Muscle layer of duodenum (tissue), 2 donors: ENCODE results near the gene KRTAP4-12.
"Not testable (repeated sequence)": the region's sequence is repeated elsewhere in the genome, so short reads cannot be mapped to it uniquely, and the experiment has no call there.

ENCODE experiments used
- H3K27ac ChIP-seq: one replicate; pipeline ENCODE4 v1.7.0; 2013; ENCODE audit warnings: mild to moderate bottlenecking, low read length
- H3K27me3 ChIP-seq: one replicate; pipeline ENCODE4 v1.7.0; 2013; ENCODE audit warnings: low read depth, mild to moderate bottlenecking, control low read depth, low read length
- H3K36me3 ChIP-seq, 2 donors: one replicate each; pipeline ENCODE4 v1.7.0; 2013; ENCODE audit warnings: low read length in 2 of 2, control low read depth in 1 of 2, mild to moderate bottlenecking in 1 of 2; ENCODE audit not compliant: insufficient read depth in 2 of 2, control insufficient read depth in 1 of 2
- H3K4me1 ChIP-seq, 2 donors: one replicate each; pipeline ENCODE4 v1.7.0; 2013; ENCODE audit warnings: low read length in 2 of 2, mild to moderate bottlenecking in 2 of 2, control low read depth in 1 of 2, moderate library complexity in 1 of 2; ENCODE audit not compliant: insufficient read depth in 2 of 2, control insufficient read depth in 1 of 2
- H3K4me3 ChIP-seq, 2 donors: one replicate each; pipeline ENCODE4 v1.7.0; 2013; ENCODE audit warnings: low read length in 2 of 2, low read depth in 1 of 2, mild to moderate bottlenecking in 1 of 2
- H3K9me3 ChIP-seq, 2 donors: one replicate each; pipeline ENCODE4 v1.7.0; 2013; ENCODE audit warnings: low read length in 2 of 2, control low read depth in 1 of 2, mild to moderate bottlenecking in 1 of 2; ENCODE audit not compliant: control insufficient read depth in 1 of 2
- donor health status: healthy.

KRTAP4-12 gene

DNA sequence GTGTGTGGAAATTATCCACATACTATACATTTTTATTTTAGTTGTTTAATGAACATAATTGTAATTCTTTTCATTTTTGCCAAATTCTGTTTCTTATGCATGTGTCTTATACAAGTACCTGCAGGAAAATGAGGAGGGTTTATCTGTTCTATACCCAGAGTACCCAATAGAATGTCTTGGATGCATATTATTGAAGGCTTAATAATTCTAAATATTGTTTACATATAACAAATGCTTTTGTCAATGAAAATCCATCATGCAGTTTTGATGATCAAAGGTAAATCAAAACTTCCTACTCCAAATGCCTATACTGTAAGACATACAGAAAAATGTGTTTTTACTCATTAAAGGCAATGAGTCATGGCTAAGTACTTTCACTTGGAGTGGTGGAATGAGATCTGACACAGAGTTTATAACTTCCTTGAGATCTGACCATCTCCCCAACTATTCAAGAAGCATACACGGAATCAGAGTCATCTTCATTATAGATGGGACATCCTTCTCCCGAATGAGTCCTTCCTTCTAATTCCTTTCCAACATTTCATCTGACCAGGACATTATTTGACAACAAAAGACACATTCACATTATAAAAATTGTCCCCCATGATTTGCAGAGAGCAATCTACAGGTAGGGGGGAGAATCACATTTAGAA, 19.5 kb downstream of the KRTAP4-12 start:
- not testable (repeated sequence) for H3K27ac ChIP-seq, H3K36me3 ChIP-seq, H3K4me3 ChIP-seq, H3K9me3 ChIP-seq, H3K4me1 ChIP-seq, H3K27me3 ChIP-seq

DNA sequence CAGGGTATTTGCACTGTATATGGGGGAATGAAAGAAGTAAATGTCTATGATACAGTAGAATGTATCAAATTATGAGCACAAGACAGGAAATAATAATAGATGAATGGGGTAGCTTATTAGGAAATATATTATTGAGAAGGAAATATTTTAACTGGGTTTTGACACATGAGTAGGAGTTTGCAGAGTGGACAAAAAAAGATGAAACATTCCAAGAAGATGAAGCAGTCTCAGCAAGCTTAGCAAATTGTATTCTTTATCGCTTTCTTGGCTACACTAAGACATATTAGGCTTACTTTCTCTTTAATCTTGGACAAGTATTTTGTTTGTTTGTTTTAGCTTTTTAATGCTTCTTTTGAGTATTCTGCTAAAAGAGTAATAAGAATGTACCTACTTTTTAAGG, 20.1 kb downstream of the KRTAP4-12 start:
- no peaks in the 10 kb centered on the region for H3K36me3 ChIP-seq
- no peak overlapping the region for H3K4me3 ChIP-seq
- H3K4me1 ChIP-seq = no peaks in the 10 kb centered on the region
- H3K27me3 ChIP-seq = no peaks in the 10 kb centered on the region
- no peaks in the 10 kb centered on the region for H3K9me3 ChIP-seq
- H3K27ac ChIP-seq = no peak overlapping the region

DNA sequence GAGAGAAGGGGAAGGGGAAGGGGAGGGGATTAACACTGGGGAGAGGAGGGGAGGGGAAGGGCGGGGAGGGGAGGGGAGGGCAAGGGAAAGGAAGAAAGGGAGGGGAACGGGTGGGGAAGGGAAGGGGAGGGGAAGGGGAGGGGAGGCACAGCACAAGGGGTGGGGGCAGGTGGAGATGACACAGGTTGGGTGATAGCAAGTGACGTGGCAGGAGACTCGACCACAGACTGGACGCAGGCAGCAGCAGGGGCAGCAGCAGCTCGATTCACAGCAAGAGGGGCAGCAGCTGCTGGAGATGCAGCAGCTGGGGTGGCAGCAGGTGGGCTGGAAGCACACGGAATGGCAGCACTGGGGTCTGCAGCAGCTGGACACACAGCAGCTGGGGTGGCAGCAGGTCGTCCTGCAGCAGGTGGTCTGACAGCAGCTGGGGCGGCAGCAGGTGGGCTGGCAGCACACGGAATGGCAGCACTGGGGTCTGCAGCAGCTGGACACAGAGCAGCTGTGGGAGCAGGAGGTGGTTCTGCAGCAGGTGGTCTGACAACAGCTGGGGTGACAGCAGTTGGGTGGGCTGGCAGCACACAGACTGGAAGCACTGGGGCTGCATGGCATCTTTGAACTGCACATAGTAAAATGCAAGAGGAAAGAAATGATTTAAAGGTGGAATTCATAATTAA, 22.3 kb downstream of the KRTAP4-12 start, which contains the start of gene KRTAP4-16:
TSS of gene KRTAP4-16 (minus strand) at position 624 of the 674 bp plus-strand sequence. CDS start at position 624, 0 bp downstream.
- Histone ChIP-seq H3K36me3 (no peaks in the 10 kb centered on the region), H3K4me3 (no peak within 1 kb of the TSS), H3K9me3 (no peaks in the 10 kb centered on the region), H3K4me1 (no peaks in the 10 kb centered on the region), H3K27me3 (no peaks in the 10 kb centered on the region), H3K27ac (no peak within 1 kb of the TSS)

DNA sequence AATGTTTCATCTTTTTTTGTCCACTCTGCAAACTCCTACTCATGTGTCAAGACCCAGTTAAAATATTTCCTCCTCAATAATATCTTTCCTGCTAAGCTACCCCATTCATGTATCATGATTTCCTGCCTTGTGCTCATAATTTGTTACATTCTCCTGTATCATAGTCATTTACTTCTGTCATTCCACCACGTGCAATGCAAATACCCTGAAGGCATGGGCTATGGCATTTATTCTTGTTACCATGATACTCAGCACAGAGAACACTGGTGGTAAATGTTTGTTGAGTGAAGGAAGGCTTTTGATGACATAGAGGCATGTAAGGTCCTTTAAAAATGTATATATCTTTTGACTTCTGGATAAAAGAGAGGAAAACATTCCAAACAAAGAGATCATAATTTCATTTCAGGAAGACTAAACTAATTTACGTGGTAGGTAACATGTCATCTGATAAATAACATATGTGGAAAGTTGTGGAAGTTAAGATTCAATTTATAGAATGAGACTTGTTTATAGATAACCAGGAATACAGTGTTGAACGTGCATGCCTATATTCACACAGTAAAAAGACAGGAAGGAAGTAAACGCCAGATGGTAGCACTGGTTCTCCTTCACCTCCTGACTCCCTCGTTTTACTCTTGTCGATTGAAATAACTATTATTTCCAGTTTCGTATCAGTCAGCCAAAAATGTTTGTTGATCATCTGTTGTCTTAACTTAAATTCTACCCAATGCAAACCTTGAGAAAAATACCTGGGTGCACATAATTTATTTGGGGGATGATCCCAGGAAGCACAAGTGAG, 24.1 kb downstream of the KRTAP4-12 start:
- not testable (repeated sequence) for H3K36me3 ChIP-seq, H3K27me3 ChIP-seq, H3K27ac ChIP-seq, H3K9me3 ChIP-seq, H3K4me1 ChIP-seq, H3K4me3 ChIP-seq

DNA sequence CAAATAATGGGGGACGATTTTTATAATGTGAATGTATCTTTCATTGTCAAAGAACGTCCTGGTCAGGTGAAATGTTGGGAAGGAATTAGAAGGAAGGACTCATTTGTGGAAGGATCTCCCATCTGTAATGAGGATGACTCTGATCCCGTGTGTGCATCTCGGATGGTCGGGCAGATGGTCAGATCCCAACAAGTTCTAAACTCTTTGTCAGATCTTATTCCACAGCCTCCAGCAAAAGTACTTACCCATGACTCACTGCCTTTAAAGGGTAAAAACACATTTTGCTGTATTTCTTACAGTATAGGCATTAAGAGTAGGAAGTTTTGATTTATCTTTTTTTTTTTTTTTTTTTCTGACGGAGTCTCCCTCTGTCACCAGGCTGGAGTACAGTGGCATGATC, 25.5 kb downstream of the KRTAP4-12 start:
- H3K27ac ChIP-seq = no peak overlapping the region
- H3K9me3 ChIP-seq = no peaks in the 10 kb centered on the region
- no peaks in the 10 kb centered on the region for H3K36me3 ChIP-seq
- no peaks in the 10 kb centered on the region for H3K27me3 ChIP-seq
- no peaks in the 10 kb centered on the region for H3K4me1 ChIP-seq
- no peak overlapping the region for H3K4me3 ChIP-seq

- Histone ChIP-seq H3K4me3 (no peak within 1 kb of the TSS), H3K9me3 (no peaks in the 10 kb centered on the region), H3K27ac (no peak within 1 kb of the TSS), H3K36me3 (no peaks in the 10 kb centered on the region), H3K27me3 (no peaks in the 10 kb centered on the region), H3K4me1 (no peaks in the 10 kb centered on the region)
Observed at GRCh38 chr17:41098042-41098441, 25.9 kb downstream of the KRTAP4-12 start, which contains the start of gene KRTAP4-8. Gene KRTAP4-8, minus strand, starts transcription at chr17:41098142. Its CDS starts 58 bp downstream, at chr17:41098084.

GRCh38 chr17:41096055-41096454, 27.9 kb downstream of the KRTAP4-12 start:
- Histone ChIP-seq H3K9me3 (no peaks in the 10 kb centered on the region), H3K27me3 (no peaks in the 10 kb centered on the region), H3K4me3 (no peak overlapping the region), H3K4me1 (no peaks in the 10 kb centered on the region), H3K27ac (no peak overlapping the region), H3K36me3 (no peaks in the 10 kb centered on the region)

DNA sequence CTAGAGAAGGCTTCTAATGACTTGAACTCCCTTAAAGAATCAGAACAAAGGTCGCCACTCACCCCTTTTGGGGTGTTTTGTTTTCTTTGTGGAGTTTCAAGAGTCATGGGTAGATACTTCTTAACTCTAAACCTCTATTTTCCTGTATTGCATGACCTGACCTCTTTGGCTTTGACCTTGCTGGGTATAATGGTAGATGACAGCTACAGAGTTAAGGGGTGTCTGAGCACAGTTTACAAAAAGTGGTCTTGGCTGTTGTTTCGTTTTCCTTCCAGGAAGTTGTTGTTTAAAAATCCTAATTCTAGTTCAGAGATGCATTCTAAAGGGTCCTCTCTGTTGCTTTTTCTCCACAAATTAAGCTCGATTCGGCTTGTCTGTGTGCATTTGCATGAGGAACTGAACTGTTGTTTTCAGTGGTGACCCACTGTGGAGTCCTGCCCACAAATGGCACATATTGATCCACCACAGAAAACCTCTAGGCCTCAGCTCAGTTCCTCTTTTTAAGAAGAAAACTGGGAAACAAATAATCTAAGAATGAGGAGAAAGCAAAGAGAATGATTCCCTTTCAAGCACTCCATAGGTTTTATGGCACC, 35.1 kb downstream of the KRTAP4-12 start:
- not testable (repeated sequence) for H3K9me3 ChIP-seq, H3K4me1 ChIP-seq, H3K27me3 ChIP-seq, H3K4me3 ChIP-seq, H3K27ac ChIP-seq, H3K36me3 ChIP-seq

- not testable (repeated sequence) for H3K9me3 ChIP-seq, H3K27ac ChIP-seq, H3K4me3 ChIP-seq, H3K27me3 ChIP-seq, H3K4me1 ChIP-seq, H3K36me3 ChIP-seq
Observed at GRCh38 chr17:41084100-41084856, 39.7 kb downstream of the KRTAP4-12 start, which contains the start of gene KRTAP4-7. Gene KRTAP4-7, plus strand, starts transcription at chr17:41084150. Its CDS starts 57 bp downstream, at chr17:41084207.

DNA sequence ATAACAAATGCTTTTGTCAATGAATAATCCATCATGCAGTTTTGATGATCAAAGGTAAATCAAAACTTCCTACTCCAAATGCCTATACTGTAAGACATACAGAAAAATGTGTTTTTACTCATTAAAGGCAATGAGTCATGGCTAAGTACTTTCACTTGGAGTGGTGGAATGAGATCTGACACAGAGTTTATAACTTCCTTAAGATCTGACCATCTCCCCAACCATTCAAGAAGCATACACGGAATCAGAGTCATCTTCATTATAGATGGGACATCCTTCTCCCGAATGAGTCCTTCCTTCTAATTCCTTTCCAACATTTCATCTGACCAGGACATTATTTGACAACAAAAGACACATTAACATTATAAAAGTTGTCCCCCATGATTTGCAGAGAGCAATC, 40.6 kb downstream of the KRTAP4-12 start:
- H3K27ac ChIP-seq, H3K4me1 ChIP-seq, H3K36me3 ChIP-seq, H3K27me3 ChIP-seq, H3K4me3 ChIP-seq, H3K9me3 ChIP-seq: not testable (repeated sequence)
